Measurements from ENCODE around the gene EN1.

GRCh38 chr2:118834901-118835745 lies 12.3 kb downstream of the EN1 start:
- TF ChIP-seq POLR2A (IDR thresholded peaks at IDR 0.05) (no peak), CTCF (IDR thresholded peaks at IDR 0.05) (no peak), EP300 (IDR thresholded peaks at IDR 0.05) (no peak)

All from gastroesophageal sphincter (tissue), 3 donors.